ENCODE measurements around the gene SRCAP. TPM values are rescaled to one million over a fixed set of nuclear protein-coding genes. Genes with fewer than 3 reads are reported as not detected.
"Not testable (repeated sequence)": the region's sequence is repeated elsewhere in the genome, so short reads cannot be mapped to it uniquely, and the experiment has no call there.

Gene SRCAP
- total RNA-seq, 2 donors from 2014 or later, result 22.5 to 25.0 TPM

- DNase-seq (ENCODE audit: low spot score), result no peak
- Histone ChIP-seq H3K27me3 (no peaks in the 10 kb centered on the region), H3K4me3 (no peak overlapping the region), H3K9me3 (no peaks in the 10 kb centered on the region), H3K4me1 (peaks cover 0 to 3% of the 10 kb centered on the region in 2 donors), H3K36me3 (no peaks in the 10 kb centered on the region), H3K27ac (no peak overlapping the region)
- TF ChIP-seq, protein P1, sequence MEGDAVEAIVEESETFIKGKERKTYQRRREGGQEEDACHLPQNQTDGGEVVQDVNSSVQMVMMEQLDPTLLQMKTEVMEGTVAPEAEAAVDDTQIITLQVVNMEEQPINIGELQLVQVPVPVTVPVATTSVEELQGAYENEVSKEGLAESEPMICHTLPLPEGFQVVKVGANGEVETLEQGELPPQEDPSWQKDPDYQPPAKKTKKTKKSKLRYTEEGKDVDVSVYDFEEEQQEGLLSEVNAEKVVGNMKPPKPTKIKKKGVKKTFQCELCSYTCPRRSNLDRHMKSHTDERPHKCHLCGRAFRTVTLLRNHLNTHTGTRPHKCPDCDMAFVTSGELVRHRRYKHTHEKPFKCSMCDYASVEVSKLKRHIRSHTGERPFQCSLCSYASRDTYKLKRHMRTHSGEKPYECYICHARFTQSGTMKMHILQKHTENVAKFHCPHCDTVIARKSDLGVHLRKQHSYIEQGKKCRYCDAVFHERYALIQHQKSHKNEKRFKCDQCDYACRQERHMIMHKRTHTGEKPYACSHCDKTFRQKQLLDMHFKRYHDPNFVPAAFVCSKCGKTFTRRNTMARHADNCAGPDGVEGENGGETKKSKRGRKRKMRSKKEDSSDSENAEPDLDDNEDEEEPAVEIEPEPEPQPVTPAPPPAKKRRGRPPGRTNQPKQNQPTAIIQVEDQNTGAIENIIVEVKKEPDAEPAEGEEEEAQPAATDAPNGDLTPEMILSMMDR (IDR thresholded peaks at IDR 0.05), result no peak
These were observed 6.4 kb upstream of the SRCAP start for GRCh38 chr16:30692396-30693064.

DNA sequence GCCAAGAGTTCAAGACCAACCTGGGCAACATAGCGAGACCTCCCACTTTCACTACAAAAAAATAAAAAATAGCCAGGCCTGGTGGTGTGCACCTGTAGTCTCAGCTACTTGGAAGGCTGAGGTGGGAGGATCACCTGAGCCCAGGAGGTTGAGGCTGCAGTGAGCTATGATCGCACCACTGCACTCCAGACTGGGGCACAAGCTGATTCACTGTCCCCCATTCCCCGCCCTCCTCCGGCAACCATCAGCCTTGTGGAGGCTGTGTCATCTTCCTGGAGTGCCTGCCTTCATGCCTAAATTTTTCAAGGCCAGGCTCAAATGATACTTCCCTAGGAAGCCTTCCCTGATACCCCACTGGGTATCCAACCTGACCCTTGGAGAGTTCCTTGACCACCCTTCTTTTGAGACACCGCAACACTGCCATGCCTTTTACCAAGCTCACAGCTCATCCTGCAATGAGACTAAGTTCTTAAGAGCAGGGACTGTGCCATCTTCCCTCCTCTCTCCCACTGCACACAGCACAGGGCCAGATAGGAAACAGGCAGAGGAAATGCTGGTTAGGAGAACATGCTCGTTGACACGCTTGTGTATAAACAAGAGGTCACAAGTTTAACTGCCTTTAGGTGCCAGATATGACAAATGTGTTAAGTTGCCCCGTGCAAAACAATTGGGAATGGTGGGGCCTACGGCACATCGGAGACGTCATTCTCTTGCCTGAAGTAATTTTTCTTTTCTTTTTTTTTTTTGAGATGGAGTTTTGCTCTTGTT is 3.9 kb upstream of the SRCAP start:
- Histone ChIP-seq H3K36me3 (no peaks in the 10 kb centered on the region), H3K27me3 (no peaks in the 10 kb centered on the region), H3K9me3 (no peaks in the 10 kb centered on the region), H3K27ac (no peak overlapping the region), H3K4me1 (peaks cover 0 to 15% of the 10 kb centered on the region in 2 donors), H3K4me3 (no peak overlapping the region)
- TF ChIP-seq, protein P1 (IDR thresholded peaks at IDR 0.05), result no peak
- DNase-seq (ENCODE audit: low spot score), result no peak

- H3K27me3 ChIP-seq; H3K4me3 ChIP-seq; H3K9me3 ChIP-seq; H3K27ac ChIP-seq; DNase-seq (ENCODE audit: low spot score): not testable (repeated sequence)
- peaks cover 0 to 27% of the 10 kb centered on the region in 2 donors for H3K4me1 ChIP-seq
- peaks cover 14% of the 10 kb centered on the region for H3K36me3 ChIP-seq
These were observed 2.3 kb upstream of the SRCAP start for GRCh38 chr16:30696646-30697045.

DNA sequence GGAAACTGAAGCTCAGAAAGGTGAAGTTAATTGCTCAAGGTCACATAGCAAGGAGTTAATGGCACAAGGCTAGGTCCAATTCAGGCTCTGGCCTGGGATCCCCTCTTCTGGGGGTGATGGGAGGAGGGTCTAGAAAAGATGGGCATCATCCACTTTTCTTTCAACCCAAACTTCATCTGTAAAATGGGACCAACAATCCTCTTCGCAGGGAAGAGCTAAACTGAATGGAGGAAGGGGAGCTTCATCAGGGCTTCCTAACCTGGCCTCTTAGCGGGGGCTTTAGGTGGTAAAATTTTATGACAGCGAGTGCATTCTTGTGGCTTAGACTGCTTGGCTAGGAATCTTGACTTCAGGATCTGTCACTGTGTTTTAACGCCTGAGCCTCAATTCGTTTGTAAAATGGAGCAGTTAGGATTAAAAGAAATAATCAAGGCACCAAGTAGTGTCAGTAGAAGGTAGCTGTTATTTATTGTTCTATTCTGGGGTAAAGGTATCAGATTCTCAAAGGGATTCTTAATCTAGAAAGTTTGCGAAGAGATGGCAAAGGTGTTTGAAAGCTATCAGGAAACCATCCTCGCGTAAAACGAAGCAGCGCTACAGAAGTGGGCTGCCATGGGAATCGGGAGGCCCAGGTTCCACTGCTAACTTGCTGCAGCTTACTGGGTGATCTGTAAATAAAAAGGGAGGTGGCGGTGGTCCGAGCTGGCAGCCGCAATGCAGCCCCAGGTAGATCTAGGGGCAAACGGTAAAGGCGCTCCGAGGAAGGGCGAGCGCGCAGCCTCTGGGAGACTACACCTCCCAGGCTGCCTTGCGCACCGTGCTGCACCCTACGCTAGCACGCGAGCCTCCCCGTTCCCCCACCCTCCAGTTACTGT is 1.5 kb upstream of the SRCAP start:
- peaks cover 0 to 27% of the 10 kb centered on the region in 2 donors for H3K4me1 ChIP-seq
- no peaks in the 10 kb centered on the region for H3K9me3 ChIP-seq
- peaks cover 21% of the 10 kb centered on the region for H3K36me3 ChIP-seq
- peak overlapping the region; percentile 100 for H3K27ac ChIP-seq
- H3K4me3 ChIP-seq, result peak overlapping the region; percentile 98 to 99
- no peak for DNase-seq (ENCODE audit: low spot score)
- TF ChIP-seq, protein P1 (IDR thresholded peaks at IDR 0.05), result no peak
- H3K27me3 ChIP-seq, result no peaks in the 10 kb centered on the region

DNA sequence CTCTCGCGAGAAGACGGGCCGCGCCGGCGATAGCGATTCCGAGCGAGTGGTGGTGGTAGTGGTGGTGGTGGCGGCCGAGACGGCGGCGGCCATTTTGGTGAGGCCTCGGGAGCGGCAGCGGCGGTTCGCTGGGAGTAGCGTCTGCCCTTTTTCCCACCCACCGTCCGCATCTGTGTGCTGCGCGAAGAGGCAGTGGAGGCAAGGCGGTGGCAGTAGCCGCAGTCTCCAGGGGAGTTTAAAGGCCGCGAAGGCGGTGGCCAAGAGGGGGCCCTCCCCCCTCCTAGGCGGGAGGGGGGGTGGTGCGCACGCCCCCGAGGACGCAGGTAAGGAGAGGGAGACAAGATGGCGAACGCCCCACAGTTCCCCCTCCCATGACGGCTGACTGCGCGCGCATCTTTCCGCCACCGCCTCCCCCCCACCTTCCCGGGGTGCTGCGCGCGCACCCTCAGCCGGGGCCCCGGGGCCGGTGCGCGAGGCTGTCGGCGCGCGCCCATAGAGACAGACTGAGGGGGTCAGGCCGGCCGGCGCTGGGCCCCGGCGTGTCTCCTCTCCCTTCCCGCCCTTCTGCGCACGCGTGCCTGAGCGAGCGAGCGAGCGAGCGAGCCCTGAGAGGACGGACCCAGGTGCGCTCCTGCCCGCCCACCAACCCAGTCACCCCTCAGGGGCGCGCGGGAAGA is 694 bp upstream of the SRCAP start:
- no peaks in the 10 kb centered on the region for H3K9me3 ChIP-seq
- peak overlapping the region; percentile 98 to 99 for H3K4me3 ChIP-seq
- TF ChIP-seq, protein P1 (IDR thresholded peaks at IDR 0.05), result no peak
- DNase-seq (ENCODE audit: low spot score), result peak; percentile 99
- peaks cover 0 to 27% of the 10 kb centered on the region in 2 donors for H3K4me1 ChIP-seq
- no peaks in the 10 kb centered on the region for H3K27me3 ChIP-seq
- peaks cover 28% of the 10 kb centered on the region for H3K36me3 ChIP-seq
- peak overlapping the region; percentile 100 for H3K27ac ChIP-seq

All from right atrium auricular region (tissue), 2 donors.